Activated T-cell treated with anti-CD3 and anti-CD28 coated beads for 48 hours (primary cell): ENCODE measurements around the gene FAF2.

Source experiments
- DNase-seq: peaks from one replicate; pipeline ENCODE4 v3.0.0-alpha.2; 2020; ENCODE audit warnings: low read depth

FAF2 gene

DNA sequence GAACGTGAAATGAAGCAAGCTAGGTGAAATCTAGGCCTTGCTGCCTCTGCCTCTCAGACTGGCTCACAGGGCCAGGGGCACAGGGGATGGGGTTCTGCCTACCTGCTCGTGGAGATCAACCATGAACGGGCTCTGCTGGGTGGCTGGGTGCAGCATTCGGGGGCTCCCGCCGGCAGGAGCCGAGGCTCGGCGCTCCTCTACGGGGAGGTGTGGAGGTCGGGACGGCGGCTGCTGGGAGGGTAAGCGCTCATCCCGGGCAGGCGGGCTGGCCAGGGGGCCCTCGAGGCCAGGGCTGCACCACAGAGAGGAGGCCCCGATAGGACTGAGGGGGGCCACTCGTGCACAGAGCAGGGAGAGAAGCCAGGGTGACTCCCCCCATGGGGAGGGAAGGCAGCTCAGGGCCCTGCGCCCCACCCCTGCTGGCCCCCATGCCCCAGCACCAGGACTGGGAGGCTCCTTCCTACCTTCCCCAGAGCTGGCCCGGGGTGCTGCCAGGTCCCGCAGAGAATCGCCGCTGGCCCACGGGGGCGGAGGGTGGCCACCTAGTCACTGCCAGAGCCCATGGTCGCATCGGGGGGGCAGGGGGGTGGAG is 83.8 kb downstream of the FAF2 start:
- DNase-seq, result no peak

GRCh38 chr5:176532795-176533194 is 84.6 kb downstream of the FAF2 start:
- DNase-seq, result no peak

DNA sequence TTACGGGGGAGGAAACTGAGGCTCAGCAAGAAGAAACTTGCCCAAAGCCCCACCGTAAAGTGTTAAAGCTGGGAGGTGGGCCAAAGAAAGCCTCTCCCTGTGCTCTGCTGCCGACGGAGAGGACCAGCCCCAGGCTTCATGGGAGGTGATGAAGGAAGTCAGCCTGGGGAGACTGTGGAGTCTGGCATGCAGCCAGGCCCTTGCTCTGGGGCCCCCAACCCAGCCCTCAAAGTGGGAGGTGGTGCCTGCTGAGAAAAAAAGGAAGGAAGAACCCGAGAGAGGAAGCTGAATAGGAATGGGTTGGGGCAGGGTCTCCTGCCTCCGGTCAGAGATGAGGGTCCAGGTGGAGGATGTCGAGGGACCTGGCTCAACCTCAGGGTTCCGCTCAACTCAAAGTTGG is 85.2 kb downstream of the FAF2 start:
- DNase-seq, result no peak

DNA sequence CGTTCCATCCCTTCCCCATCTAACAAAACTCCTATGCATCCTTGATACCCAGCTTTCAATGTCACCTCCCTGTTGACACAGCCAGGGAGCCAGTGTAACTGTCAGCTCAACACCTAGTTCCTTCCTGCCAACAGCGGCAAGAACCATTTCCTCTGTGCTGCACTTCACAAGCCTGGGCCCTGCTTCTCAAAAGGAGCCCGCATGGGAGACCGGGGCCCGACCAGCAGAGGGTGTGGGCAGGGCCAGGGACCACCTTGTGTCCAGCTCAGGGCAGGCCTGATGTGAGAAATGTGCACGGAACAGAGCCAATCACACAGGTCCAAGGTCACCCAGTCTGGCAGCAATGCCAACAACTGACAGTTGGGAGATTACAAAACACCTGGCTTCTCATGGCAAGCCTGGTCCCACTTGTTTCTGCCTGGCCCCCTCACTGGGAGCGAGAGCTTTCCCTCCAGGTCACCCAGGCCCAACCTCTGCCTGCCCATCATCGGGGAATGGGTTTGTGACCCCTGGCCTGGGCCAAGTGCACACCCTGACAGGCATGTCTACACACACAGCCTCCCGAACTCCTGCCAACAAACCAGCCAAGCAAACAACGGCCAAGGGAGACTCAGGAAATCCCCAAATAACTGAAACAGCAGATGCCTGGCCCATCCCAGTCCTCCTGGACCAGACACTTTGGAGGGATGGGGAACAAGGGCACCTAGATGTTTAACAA is 85.9 kb downstream of the FAF2 start:
- no peak for DNase-seq

DNA sequence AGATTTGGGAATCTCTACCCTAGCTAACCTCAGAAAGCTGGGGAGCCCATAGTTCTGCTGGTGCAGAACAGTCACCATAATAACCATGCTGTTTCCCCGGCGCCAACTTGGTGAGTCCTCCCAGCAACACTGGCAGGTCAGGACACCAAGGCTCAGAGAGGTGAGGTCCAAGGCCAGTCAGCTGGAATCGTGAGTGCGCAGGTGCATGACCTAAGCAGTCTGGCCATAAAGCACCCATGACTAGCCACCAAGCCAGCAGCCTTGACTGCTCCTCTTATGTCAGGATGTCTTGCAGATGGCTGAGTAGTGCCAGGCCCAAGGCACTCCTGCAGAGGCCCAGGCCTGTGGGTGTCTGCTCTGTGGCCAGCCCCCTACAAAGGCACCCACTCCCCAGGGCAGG is 86.5 kb downstream of the FAF2 start:
- no peak for DNase-seq

- DNase-seq, result no peak
These were observed 87.0 kb downstream of the FAF2 start for GRCh38 chr5:176535101-176535663.

DNA sequence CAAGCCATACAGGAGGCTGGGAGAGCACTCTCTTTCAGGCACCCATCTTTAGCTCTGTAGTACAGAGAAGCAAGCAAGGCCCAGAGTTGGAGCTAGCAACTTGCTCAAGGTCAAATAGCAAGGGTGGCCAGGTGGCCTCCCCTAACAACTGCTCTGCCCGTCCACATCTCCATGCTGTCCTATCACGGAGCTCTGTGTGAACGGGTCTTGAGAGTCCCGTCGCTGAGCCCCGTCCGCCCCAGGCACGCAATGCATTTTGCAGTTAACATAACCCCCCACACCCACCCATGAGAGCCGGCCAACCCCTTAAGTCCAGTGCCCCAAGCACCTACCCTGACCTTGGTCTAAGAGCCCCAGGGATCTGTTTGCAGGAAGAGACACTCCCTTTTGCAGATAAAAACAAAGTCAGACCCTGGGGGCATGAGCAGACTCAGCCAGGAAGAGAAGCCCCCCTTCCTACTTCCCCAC is 87.5 kb downstream of the FAF2 start:
- no peak for DNase-seq

DNA sequence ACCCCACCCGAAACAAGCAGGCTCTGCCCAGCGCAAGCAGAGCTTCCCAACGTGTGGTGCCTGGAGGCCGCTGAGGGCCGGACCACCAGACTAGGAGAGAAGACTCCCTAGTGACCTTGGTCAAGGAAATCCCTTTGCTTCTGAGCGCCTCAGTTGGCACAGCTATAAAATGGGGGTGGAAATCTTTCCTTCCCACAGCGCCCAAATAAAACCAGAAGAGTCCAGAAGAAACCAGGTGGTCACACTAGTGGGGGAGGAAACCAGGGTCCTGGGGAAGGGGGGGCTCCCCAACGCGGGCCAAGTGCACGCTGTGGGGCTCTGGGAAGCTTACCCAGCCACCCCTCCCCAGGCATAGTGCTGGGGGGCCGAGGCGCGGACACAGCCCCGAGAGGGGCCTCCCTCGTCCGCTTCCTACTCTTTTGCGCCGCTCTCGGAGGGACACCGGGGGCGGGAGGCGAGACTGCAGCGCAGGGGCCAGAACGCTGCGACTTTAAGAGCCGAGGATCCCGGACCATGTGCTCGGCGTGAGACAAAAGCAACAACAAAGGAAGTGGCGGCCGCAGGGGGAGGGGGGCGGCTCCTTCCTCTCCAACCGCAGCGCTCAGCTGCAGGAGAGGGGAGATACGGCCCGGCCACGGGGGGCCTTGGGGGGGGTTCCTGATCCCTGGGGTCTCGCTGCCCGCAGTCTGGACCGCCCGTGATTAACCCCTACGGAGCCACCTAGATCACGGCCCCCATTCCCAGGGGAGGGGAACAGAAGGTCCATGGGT is 88.1 kb downstream of the FAF2 start:
- DNase-seq, result peak; percentile 74

- peak; percentile 99 for DNase-seq
These were observed 88.8 kb downstream of the FAF2 start, which contains the start of gene RNF44 for GRCh38 chr5:176536902-176537553. TSS of gene RNF44 (minus strand) at chr5:176537402. CDS start at chr5:176532472, 4,930 bp downstream.

DNA sequence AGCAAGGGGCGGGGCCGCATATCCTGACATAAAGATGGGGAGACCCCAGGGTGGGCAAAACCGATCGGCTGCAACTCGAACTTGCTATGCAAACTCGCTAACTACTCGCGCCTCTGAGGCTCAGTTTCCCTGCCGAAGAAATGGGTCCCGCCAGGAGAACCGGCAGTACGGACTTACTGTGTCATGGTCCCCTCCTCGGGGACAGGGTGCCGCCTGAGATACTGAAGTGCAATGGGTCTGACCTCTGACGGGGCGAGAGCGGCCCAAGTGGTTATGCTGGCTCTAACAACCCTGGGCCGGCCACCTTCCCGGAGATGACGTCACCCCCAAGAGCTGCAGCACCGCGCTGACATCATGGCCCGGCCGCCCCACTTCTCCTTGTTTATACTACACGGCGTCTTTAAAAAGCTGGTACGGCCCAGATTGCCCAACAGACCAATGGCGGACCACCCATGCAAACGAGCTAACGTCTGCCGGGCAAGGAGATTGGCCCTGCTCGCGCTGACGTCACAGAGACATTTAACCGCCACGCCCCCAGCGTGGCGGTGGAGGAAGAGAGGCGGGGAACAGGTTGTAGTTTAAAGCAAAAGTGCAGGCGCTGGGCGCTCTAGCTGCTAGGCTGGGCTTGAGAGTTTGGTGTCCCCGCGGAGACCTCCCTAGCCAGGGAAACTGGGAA is 89.5 kb downstream of the FAF2 start:
- DNase-seq, result peak; percentile 94

- no peak for DNase-seq
These were observed 90.2 kb downstream of the FAF2 start for GRCh38 chr5:176538230-176538988.

- no peak for DNase-seq
These were observed 90.8 kb downstream of the FAF2 start for GRCh38 chr5:176538989-176539384.

DNA sequence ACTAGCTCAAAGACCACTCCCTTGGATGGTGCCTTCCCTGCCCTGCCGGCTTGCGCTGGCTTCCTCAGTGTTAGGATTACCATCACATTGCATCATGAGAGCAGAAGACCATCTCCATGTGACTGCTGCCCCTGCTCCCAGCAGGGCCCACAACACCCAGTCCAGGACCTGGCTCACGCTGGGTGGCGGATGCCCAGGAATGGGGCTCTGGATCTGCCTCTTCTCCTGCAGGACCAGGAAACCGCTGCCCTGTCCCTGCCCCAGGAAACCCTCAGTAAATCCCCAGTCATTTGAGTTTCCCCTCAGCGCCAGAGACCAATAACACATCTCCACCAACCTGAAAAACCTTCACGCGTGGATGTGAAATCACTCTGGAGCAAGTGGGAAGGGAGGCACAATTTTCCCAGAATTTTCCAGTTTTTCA is 92.3 kb downstream of the FAF2 start:
- no peak for DNase-seq

GRCh38 chr5:176540956-176541337 is 92.8 kb downstream of the FAF2 start:
- no peak for DNase-seq

- DNase-seq, result peak; percentile 62
These were observed 93.4 kb downstream of the FAF2 start for GRCh38 chr5:176541338-176542134.

GRCh38 chr5:176542135-176542595 is 94.0 kb downstream of the FAF2 start:
- DNase-seq, result peak; percentile 67

DNA sequence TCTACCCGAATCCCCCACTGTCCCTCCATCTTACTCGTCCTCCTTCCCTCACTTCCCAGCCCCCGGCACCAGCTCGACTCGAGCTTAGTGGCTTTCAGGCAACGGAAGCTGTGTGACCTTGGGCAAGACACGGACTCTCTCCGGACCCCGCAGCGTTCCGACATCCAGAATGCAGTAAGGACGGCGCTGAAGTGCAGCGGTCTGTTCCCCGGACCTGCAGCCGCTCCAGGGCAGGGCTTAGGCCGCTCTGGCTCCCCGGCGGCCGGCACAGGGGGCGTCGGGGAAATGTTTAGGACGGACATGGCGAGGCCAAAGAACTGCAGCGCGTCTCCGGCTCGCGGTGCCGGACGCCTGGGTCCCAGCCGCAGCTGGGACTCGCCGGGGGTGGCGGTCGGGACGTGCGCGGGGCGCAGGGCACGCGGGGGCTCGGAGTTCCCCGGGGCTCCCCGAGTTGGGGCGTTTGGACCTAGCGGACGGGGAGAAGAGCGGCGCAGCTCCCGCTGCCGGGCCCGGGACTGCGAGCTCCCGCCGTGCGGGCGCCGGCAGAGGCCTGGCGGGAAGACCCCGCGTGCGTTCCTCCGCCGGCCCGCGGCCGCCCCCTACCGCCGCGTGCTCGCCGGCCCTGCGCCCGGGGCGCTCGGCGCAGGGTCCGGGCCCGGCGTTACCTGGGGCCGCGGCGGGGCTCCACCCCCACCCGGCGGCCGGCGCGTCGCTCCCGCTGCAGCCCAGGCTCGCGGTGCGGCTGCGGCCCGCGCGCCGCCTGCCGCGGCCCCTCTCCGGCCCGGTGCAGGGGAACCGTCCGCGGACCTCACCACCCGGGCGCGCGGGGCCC is 94.6 kb downstream of the FAF2 start:
- DNase-seq, result no peak

DNA sequence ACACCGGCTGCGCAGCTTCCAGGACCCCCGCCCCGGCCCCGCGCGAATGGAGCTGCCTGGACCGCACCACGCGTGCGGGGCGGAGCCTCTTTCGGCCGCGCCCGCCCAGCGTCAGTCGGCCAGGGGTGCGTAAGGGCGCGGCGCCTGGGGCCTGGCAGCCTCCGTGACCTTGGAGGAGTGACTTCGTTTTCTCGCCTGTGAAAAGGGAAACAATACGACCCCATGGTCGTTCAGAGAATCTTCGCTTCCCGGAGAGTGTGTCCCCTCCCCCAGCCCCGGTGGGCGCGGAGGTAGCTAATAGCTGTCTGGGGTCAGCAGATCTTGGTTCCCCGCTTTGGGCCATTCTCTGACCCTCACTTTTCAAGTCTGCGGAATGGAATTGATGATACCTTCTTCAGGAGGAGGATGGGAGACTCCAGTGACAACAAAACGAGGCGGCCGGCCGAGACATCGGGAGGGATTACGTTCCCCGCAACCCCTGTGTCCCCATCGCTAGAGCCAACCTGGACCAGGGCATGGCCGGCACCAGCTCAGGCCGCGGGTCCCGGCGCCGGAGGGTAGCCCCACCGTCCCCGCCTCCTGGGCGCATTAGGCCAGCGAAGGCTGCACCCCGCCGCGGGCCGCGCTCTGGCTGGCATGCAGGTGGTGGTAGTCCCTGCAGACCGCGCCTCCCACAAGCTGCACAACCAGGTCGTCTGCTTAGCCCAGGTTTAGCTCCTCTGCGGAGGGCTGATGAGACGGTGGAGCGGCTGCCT is 95.4 kb downstream of the FAF2 start:
- DNase-seq, result peak; percentile 80
